ENCODE data around the gene NLRP14. TPM values are rescaled to one million over a fixed set of nuclear protein-coding genes. Genes with fewer than 3 reads are reported as not detected.

NLRP14 gene
- total and polyA plus RNA-seq, 2 donors (not counting 3 experiments of a cell fraction or from before 2014, with no cell fraction given), result 0.24 to 0.26 TPM

GRCh38 chr11:7088921-7089320 is 68.6 kb downstream of the NLRP14 start, which contains the start of gene RBMXL2:
TSS of gene RBMXL2 (plus strand) at chr11:7088998. CDS start at chr11:7089121, 123 bp downstream.
- no TSS peak for BruUV-seq (replicated peaks)
- Histone ChIP-seq H3K79me2 (ENCODE audit: control insufficient read depth, insufficient read depth, low read length) (no peaks in the 10 kb centered on the region), H3K9ac (replicated peaks; ENCODE audit: extremely low read depth, insufficient read depth, low read length) (no peak within 1 kb of the TSS), H3K27me3 (ENCODE audit: control insufficient read depth in 2 of 2, insufficient read depth in 2 of 2, low read length in 2 of 2) (peaks cover 0 to 3% of the 10 kb centered on the region in 2 experiments), H3K36me3 (ENCODE audit: control insufficient read depth in 2 of 2, extremely low read depth in 1 of 2, insufficient read depth in 2 of 2, low read length in 2 of 2) (no peaks in the 10 kb centered on the region), H3K4me3 (replicated peaks in 1 of 3; ENCODE audit: insufficient read depth in 1 of 3, low read depth in 1 of 3, low read length in 3 of 3) (no peak within 1 kb of the TSS), H4K20me1 (replicated peaks; ENCODE audit: control insufficient read depth, extremely low read depth, insufficient read depth, low read length) (no peaks in the 10 kb centered on the region), H3K4me2 (ENCODE audit: insufficient read depth, low read length) (no peak within 1 kb of the TSS), H3K4me1 (ENCODE audit: control insufficient read depth, extremely low read depth, insufficient read depth, low read length) (no peaks in the 10 kb centered on the region), H3K9me3 (replicated peaks; ENCODE audit: control insufficient read depth, insufficient read depth, low read length) (no peaks in the 10 kb centered on the region), H3K27ac (ENCODE audit: insufficient read depth, low read depth, low read length) (no peak within 1 kb of the TSS), H2AFZ (ENCODE audit: low read depth, low read length) (no peak within 1 kb of the TSS), H3K9me1 (replicated peaks; ENCODE audit: control insufficient read depth, extremely low read depth, insufficient read depth, low read length) (no peaks in the 10 kb centered on the region)
- FAIRE-seq (no peak), DNase-seq (ENCODE audit: low read depth, low spot score) (no peak)
- TF ChIP-seq, protein P1, sequence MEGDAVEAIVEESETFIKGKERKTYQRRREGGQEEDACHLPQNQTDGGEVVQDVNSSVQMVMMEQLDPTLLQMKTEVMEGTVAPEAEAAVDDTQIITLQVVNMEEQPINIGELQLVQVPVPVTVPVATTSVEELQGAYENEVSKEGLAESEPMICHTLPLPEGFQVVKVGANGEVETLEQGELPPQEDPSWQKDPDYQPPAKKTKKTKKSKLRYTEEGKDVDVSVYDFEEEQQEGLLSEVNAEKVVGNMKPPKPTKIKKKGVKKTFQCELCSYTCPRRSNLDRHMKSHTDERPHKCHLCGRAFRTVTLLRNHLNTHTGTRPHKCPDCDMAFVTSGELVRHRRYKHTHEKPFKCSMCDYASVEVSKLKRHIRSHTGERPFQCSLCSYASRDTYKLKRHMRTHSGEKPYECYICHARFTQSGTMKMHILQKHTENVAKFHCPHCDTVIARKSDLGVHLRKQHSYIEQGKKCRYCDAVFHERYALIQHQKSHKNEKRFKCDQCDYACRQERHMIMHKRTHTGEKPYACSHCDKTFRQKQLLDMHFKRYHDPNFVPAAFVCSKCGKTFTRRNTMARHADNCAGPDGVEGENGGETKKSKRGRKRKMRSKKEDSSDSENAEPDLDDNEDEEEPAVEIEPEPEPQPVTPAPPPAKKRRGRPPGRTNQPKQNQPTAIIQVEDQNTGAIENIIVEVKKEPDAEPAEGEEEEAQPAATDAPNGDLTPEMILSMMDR (IDR thresholded peaks at IDR 0.05; ENCODE audit: extremely low read depth in 1 of 2, insufficient read depth in 1 of 2, low read depth in 1 of 2, low read length in 2 of 2), result peak in 1 of 2 donors; percentile 12
- TF ChIP-seq POLR2AphosphoS5 (IDR thresholded peaks at IDR 0.05; ENCODE audit: insufficient read depth, low read depth, low read length), result no peak
- dilution Hi-C loops (cut with MboI; ENCODE audit: extremely low pct_ligation_motif_present, low sequenced_read_pairs) (no loop called here), intact Hi-C loops (cut with micrococcal nuclease) (no loop called here)
- ChIA-PET CTCF (interaction anchor here (0.8 kb wide), 1 partner anchor 276 kb away, joined by 3 read pairs; no protein-coding TSS in a partner anchor), POLR2A (no interaction called here)

DNA sequence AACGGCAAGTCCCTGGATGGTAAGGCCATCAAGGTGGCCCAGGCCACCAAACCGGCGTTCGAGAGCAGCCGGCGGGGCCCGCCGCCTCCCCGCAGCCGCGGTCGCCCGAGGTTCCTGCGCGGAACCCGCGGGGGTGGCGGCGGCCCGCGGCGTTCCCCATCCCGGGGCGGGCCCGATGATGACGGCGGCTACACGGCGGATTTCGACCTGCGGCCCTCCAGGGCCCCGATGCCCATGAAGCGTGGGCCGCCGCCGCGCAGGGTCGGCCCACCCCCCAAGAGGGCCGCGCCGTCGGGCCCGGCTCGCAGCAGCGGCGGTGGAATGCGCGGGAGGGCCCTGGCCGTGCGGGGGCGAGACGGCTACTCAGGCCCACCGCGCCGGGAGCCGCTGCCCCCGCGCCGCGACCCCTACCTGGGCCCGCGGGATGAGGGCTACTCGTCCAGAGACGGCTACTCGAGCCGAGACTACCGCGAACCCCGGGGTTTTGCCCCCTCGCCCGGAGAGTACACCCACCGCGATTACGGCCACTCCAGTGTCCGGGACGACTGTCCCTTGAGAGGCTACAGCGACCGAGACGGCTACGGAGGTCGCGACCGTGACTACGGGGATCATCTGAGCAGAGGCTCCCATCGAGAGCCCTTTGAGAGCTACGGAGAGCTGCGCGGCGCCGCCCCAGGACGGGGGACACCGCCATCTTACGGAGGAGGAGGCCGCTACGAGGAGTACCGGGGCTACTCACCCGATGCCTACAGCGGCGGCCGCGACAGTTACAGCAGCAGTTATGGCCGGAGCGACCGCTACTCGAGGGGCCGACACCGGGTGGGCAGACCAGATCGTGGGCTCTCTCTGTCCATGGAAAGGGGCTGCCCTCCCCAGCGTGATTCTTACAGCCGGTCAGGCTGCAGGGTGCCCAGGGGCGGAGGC is 69.3 kb downstream of the NLRP14 start:
- Histone ChIP-seq H3K9me3 (replicated peaks; ENCODE audit: control insufficient read depth, insufficient read depth, low read length) (no peaks in the 10 kb centered on the region), H2AFZ (ENCODE audit: low read depth, low read length) (no peak overlapping the region), H3K79me2 (ENCODE audit: control insufficient read depth, insufficient read depth, low read length) (no peaks in the 10 kb centered on the region), H3K27me3 (ENCODE audit: control insufficient read depth in 2 of 2, insufficient read depth in 2 of 2, low read length in 2 of 2) (peaks cover 0 to 3% of the 10 kb centered on the region in 2 experiments), H4K20me1 (replicated peaks; ENCODE audit: control insufficient read depth, extremely low read depth, insufficient read depth, low read length) (no peaks in the 10 kb centered on the region), H3K4me1 (ENCODE audit: control insufficient read depth, extremely low read depth, insufficient read depth, low read length) (no peaks in the 10 kb centered on the region), H3K27ac (ENCODE audit: insufficient read depth, low read depth, low read length) (no peak overlapping the region), H3K4me2 (ENCODE audit: insufficient read depth, low read length) (no peak overlapping the region), H3K9ac (replicated peaks; ENCODE audit: extremely low read depth, insufficient read depth, low read length) (no peak overlapping the region), H3K4me3 (replicated peaks in 1 of 3; ENCODE audit: insufficient read depth in 1 of 3, low read depth in 1 of 3, low read length in 3 of 3) (no peak overlapping the region), H3K9me1 (replicated peaks; ENCODE audit: control insufficient read depth, extremely low read depth, insufficient read depth, low read length) (no peaks in the 10 kb centered on the region), H3K36me3 (ENCODE audit: control insufficient read depth in 2 of 2, extremely low read depth in 1 of 2, insufficient read depth in 2 of 2, low read length in 2 of 2) (no peaks in the 10 kb centered on the region)
- TF ChIP-seq, protein P1 (IDR thresholded peaks at IDR 0.05; ENCODE audit: extremely low read depth in 1 of 2, insufficient read depth in 1 of 2, low read depth in 1 of 2, low read length in 2 of 2), result no peak
- no peak for TF ChIP-seq MYC (IDR thresholded peaks at IDR 0.05; ENCODE audit: low read depth, low read length)
- TF ChIP-seq MAX (IDR thresholded peaks at IDR 0.05; ENCODE audit: insufficient read depth, insufficient read length), result no peak
- no peak for TF ChIP-seq POLR2AphosphoS5 (IDR thresholded peaks at IDR 0.05; ENCODE audit: insufficient read depth, low read depth, low read length)
- no peak for TF ChIP-seq FOS (IDR thresholded peaks at IDR 0.05; ENCODE audit: borderline replicate concordance, insufficient read depth, low read length)
- TF ChIP-seq GATA2 (IDR thresholded peaks at IDR 0.05; ENCODE audit: insufficient read depth, insufficient read length, low read depth, low read length), result no peak
- no peak for TF ChIP-seq POLR2A (IDR thresholded peaks at IDR 0.05; ENCODE audit: low read depth, low read length)
- TF ChIP-seq JUN (IDR thresholded peaks at IDR 0.05; ENCODE audit: borderline replicate concordance, insufficient read depth, insufficient read length, low read depth), result no peak
- TF ChIP-seq EZH2 (IDR thresholded peaks at IDR 0.05; ENCODE audit: borderline replicate concordance, low read depth, low read length, severe bottlenecking), result no peak
- intact Hi-C loops (cut with micrococcal nuclease) (no loop called here), dilution Hi-C loops (cut with MboI; ENCODE audit: extremely low pct_ligation_motif_present, low sequenced_read_pairs) (no loop called here)
- ChIA-PET POLR2A (no interaction called here), CTCF (no interaction called here)
- FAIRE-seq, result no peak
- DNase-seq (ENCODE audit: low read depth, low spot score), result no peak
- BruUV-seq (replicated peaks), result no TSS peak
